ENCODE measurements around the gene ANKRD31.

GRCh38 chr5:75148051-75148450, 88.6 kb downstream of the ANKRD31 start:
- no peak for TF ChIP-seq TAF1 (IDR thresholded peaks at IDR 0.05; ENCODE audit: borderline replicate concordance, insufficient read depth, low read length)
- TF ChIP-seq SIN3A (IDR thresholded peaks at IDR 0.05; ENCODE audit: borderline replicate concordance, insufficient read depth, low read length), result no peak
- TF ChIP-seq REST (IDR thresholded peaks at IDR 0.05; ENCODE audit: insufficient read depth in 1 of 2, low read depth in 2 of 2, low read length in 2 of 2), result no peak
- TF ChIP-seq POLR2AphosphoS5 (IDR thresholded peaks at IDR 0.05; ENCODE audit: low read depth, low read length), result no peak
